ENCODE data around the gene SCGB3A1. TPM values are rescaled to one million over a fixed set of nuclear protein-coding genes. Genes with fewer than 3 reads are reported as not detected.

SCGB3A1 gene
- total RNA-seq, 1 experiment from 2014 or later: not detected

DNA sequence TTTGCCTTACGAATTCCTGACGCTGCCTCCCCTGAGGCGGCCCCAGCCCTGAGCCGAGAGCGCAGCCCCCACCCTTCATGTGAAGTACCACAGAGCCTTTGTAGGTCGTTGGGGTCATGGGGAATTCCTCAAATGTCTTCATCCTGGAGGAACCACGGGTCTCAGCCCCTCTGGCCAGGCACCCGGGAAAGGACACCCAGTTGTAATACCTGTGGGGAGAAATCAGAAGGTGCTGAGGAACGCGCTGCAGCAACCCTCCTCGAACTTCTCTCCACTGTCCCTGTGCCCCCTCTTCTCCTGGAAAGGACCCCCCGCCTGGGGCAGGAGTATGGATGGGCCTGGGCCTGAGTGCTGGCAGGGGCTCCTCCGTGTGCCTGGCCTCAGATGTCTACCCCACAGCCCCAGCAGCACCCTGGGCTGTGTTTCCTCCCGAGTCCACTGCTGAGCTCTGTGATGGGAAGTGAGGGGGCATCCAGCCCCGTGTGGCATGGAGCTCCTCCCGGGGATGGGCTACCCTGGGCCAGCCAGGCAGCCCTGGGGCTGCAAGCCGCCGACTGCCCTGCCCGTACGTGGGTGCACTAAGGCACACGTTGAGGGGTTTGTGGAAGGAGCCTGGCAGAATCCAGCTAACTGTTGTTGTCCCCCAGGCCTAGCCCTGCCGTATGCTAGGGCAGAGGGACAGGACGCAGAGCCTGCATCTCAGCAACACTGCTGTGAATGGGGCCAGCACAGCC, 18.7 kb upstream of the SCGB3A1 start:
- no TSS peak for BruUV-seq (replicated peaks)
- no peak overlapping the region for H3K4me2 ChIP-seq (ENCODE audit: low read length)
- no peak overlapping the region for H2AFZ ChIP-seq (ENCODE audit: low read length)
- ChIA-PET CTCF (no interaction called here), POLR2A (ENCODE audit: unreplicated experiment) (no interaction called here)
- no peaks in the 10 kb centered on the region for H3F3A ChIP-seq (ENCODE audit: low read length, unreplicated experiment)
- no peaks in the 10 kb centered on the region for H3K36me3 ChIP-seq (ENCODE audit: low read depth, low read length)
- H3K4me1 ChIP-seq (ENCODE audit: insufficient read depth, low read length): no peaks in the 10 kb centered on the region
- intact Hi-C loops (cut with micrococcal nuclease): loop anchor here (5.0 to 10.0 kb wide), 2 partner anchors 115 to 318 kb away; partner anchors contain the start of genes CNOT6 and MAPK9
- no peak overlapping the region for H3K4me3 ChIP-seq (ENCODE audit: low read length)
- no peak for TF ChIP-seq EZH2 (IDR thresholded peaks at IDR 0.05; ENCODE audit: low read length, unreplicated experiment)
- TF ChIP-seq EZH2phosphoT487 (IDR thresholded peaks at IDR 0.05; ENCODE audit: borderline replicate concordance, low read length): no peak
- TF ChIP-seq, protein P1, sequence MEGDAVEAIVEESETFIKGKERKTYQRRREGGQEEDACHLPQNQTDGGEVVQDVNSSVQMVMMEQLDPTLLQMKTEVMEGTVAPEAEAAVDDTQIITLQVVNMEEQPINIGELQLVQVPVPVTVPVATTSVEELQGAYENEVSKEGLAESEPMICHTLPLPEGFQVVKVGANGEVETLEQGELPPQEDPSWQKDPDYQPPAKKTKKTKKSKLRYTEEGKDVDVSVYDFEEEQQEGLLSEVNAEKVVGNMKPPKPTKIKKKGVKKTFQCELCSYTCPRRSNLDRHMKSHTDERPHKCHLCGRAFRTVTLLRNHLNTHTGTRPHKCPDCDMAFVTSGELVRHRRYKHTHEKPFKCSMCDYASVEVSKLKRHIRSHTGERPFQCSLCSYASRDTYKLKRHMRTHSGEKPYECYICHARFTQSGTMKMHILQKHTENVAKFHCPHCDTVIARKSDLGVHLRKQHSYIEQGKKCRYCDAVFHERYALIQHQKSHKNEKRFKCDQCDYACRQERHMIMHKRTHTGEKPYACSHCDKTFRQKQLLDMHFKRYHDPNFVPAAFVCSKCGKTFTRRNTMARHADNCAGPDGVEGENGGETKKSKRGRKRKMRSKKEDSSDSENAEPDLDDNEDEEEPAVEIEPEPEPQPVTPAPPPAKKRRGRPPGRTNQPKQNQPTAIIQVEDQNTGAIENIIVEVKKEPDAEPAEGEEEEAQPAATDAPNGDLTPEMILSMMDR (conservative IDR thresholded peaks at IDR 0.05; ENCODE audit: low read depth, low read length): no peak
- H3K79me2 ChIP-seq (ENCODE audit: low read length): no peaks in the 10 kb centered on the region
- no peak for DNase-seq
- no peak overlapping the region for H3K9ac ChIP-seq (ENCODE audit: low read length)
- H4K20me1 ChIP-seq (ENCODE audit: low read length): no peaks in the 10 kb centered on the region
- no peaks in the 10 kb centered on the region for H3K9me2 ChIP-seq (replicated peaks; ENCODE audit: low read length)
- H3K9me3 ChIP-seq (ENCODE audit: low read length): no peaks in the 10 kb centered on the region
- no peak for ATAC-seq
- no peak overlapping the region for H3K27ac ChIP-seq (ENCODE audit: low read length)
- 0 out of 2 replicates have a peak, but pooled peaks cover 3% of the 10 kb centered on the region for H3K27me3 ChIP-seq (ENCODE audit: low read length)

DNA sequence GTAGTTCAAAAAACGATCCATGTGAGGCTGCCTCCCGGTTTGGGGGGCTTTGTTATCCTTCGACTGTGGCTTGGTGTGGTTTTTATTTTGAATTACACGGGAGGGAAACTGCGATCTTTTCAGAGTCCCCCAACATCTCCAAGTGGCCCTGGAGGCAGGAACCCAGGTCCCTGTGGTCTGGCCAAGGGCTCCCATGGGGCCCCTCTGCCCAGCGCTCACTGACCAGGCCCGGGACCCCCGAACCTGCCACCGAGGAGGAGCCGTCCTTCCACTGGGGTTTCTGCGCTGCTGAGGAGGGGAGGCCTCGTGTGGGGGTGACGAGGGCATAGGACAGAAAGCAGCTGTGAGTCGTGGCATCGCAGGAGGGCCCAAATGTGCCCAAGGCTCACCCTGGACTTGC, 18.1 kb upstream of the SCGB3A1 start:
- DNase-seq (no peak), ATAC-seq (no peak)
- no peak overlapping the region for H3K9ac ChIP-seq (ENCODE audit: low read length)
- H3K9me3 ChIP-seq (ENCODE audit: low read length): no peaks in the 10 kb centered on the region
- H3K4me2 ChIP-seq (ENCODE audit: low read length): no peak overlapping the region
- no TSS peak for BruUV-seq (replicated peaks)
- ChIA-PET POLR2A (ENCODE audit: unreplicated experiment) (no interaction called here), CTCF (no interaction called here)
- H3K9me2 ChIP-seq (replicated peaks; ENCODE audit: low read length): no peaks in the 10 kb centered on the region
- no peak overlapping the region for H2AFZ ChIP-seq (ENCODE audit: low read length)
- H3K4me3 ChIP-seq (ENCODE audit: low read length): no peak overlapping the region
- H3K4me1 ChIP-seq (ENCODE audit: insufficient read depth, low read length): no peaks in the 10 kb centered on the region
- H4K20me1 ChIP-seq (ENCODE audit: low read length): no peaks in the 10 kb centered on the region
- no peaks in the 10 kb centered on the region for H3F3A ChIP-seq (ENCODE audit: low read length, unreplicated experiment)
- H3K27me3 ChIP-seq (ENCODE audit: low read length): 0 out of 2 replicates have a peak, but pooled peaks cover 3% of the 10 kb centered on the region
- H3K79me2 ChIP-seq (ENCODE audit: low read length): no peaks in the 10 kb centered on the region
- intact Hi-C loops (cut with micrococcal nuclease): loop anchor here (5.0 to 10.0 kb wide), 2 partner anchors 115 to 317 kb away; partner anchors contain the start of genes CNOT6 and MAPK9
- TF ChIP-seq, protein P1 (conservative IDR thresholded peaks at IDR 0.05; ENCODE audit: low read depth, low read length): no peak
- TF ChIP-seq EZH2phosphoT487 (IDR thresholded peaks at IDR 0.05; ENCODE audit: borderline replicate concordance, low read length) (no peak), EZH2 (IDR thresholded peaks at IDR 0.05; ENCODE audit: low read length, unreplicated experiment) (no peak)
- H3K27ac ChIP-seq (ENCODE audit: low read length): no peak overlapping the region
- H3K36me3 ChIP-seq (ENCODE audit: low read depth, low read length): no peaks in the 10 kb centered on the region
